CD14-positive monocyte (primary cell): ENCODE results near the gene TMEM232. TPM values are rescaled to one million over a fixed set of nuclear protein-coding genes. Genes with fewer than 3 reads are reported as not detected.

Experiments
- DNase-seq, 3 donors: peaks; one replicate each; pipeline ENCODE4 v3.0.0-alpha.2; 2011 to 2022
- H2AFZ ChIP-seq: 2 replicates; pipeline ENCODE4 v1.6.0; 2012; ENCODE audit warnings: mild to moderate bottlenecking, low read depth, low read length, inconsistent platforms; ENCODE audit not compliant: insufficient read depth, poor library complexity, severe bottlenecking
- H3K27ac ChIP-seq, 2 donors: 1 replicate in 1 of 2; 2 replicates in 1 of 2; pipeline ENCODE4 v1.5.1; 2012 to 2013; ENCODE audit warnings: low read length in 2 of 2, control low read depth in 1 of 2, inconsistent platforms in 1 of 2, low read depth in 1 of 2, mild to moderate bottlenecking in 1 of 2
- H3K27me3 ChIP-seq, 2 donors: one replicate each; pipeline versions ENCODE4 v1.6.0 to v1.6.1; 2011 to 2013; ENCODE audit warnings: low read length in 2 of 2; ENCODE audit not compliant: control insufficient read depth in 2 of 2, insufficient read depth in 2 of 2
- H3K36me3 ChIP-seq, 2 donors: replicated peaks in 1 of 2; 1 replicate in 1 of 2; 2 replicates in 1 of 2; pipeline versions ENCODE4 v1.5.1 to v1.6.1; 2012 to 2013; ENCODE audit warnings: low read length in 2 of 2, control low read depth in 1 of 2, inconsistent platforms in 1 of 2, mild to moderate bottlenecking in 1 of 2; ENCODE audit not compliant: insufficient read depth in 2 of 2, control insufficient read depth in 1 of 2
- H3K4me1 ChIP-seq, 2 donors: 1 replicate in 1 of 2; 2 replicates in 1 of 2; pipeline versions ENCODE4 v1.5.1 to v1.6.1; 2012 to 2013; ENCODE audit warnings: low read length in 2 of 2, control low read depth in 1 of 2, inconsistent platforms in 1 of 2, mild to moderate bottlenecking in 1 of 2, moderate library complexity in 1 of 2; ENCODE audit not compliant: insufficient read depth in 2 of 2, control insufficient read depth in 1 of 2
- H3K4me2 ChIP-seq: replicated peaks from 2 replicates; pipeline ENCODE3; 2012; ENCODE audit warnings: low read length, moderate library complexity, mild to moderate bottlenecking; ENCODE audit not compliant: poor library complexity, severe bottlenecking; ENCODE audit errors: extremely low read depth
- H3K4me3 ChIP-seq, 3 experiments: fragments of 200-600 bp in 1 of 3; sonication (generic) in 1 of 3; replicated peaks in 1 of 3; 1 replicate in 2 of 3; 2 replicates in 1 of 3; pipeline ENCODE4 v1.5.1; 2011 to 2013; ENCODE audit warnings: low read length in 3 of 3, mild to moderate bottlenecking in 3 of 3, control low read depth in 2 of 3, low read depth in 2 of 3, inconsistent platforms in 1 of 3, moderate library complexity in 1 of 3
- H3K79me2 ChIP-seq: 2 replicates; pipeline ENCODE4 v1.6.0; 2012; ENCODE audit warnings: mild to moderate bottlenecking, control low read depth, inconsistent platforms, low read length, moderate library complexity; ENCODE audit not compliant: insufficient read depth
- H3K9ac ChIP-seq: 2 replicates; pipeline ENCODE4 v1.6.0; 2017; ENCODE audit warnings: low read length, mild to moderate bottlenecking; ENCODE audit not compliant: insufficient read depth, poor library complexity, severe bottlenecking
- H3K9me3 ChIP-seq, 2 donors: replicated peaks in 1 of 2; 1 replicate in 1 of 2; 2 replicates in 1 of 2; pipeline versions ENCODE4 v1.5.1 to v1.6.1; 2012 to 2013; ENCODE audit warnings: low read length in 2 of 2, control low read depth in 1 of 2; ENCODE audit not compliant: control insufficient read depth in 1 of 2, insufficient read depth in 1 of 2
- H4K20me1 ChIP-seq: 2 replicates; pipeline ENCODE4 v1.6.0; 2012; ENCODE audit warnings: mild to moderate bottlenecking, low read length, control low read depth, moderate library complexity; ENCODE audit not compliant: insufficient read depth
- H3K27ac Mint-ChIP-seq, 7 donors: one replicate each; pipeline ENCODE4 v1.8.0; 2020; ENCODE audit warnings: mild to moderate bottlenecking in 7 of 7, mixed read lengths in 7 of 7, moderate library complexity in 6 of 7, inconsistent platforms in 2 of 7
- H3K27me3 Mint-ChIP-seq, 3 donors: one replicate each; pipeline ENCODE4 v1.8.0; 2021 to 2022; ENCODE audit warnings: low read depth in 3 of 3, mild to moderate bottlenecking in 3 of 3, mixed read lengths in 3 of 3, moderate library complexity in 3 of 3, inconsistent platforms in 1 of 3
- H3K36me3 Mint-ChIP-seq, 2 donors: one replicate each; pipeline ENCODE4 v1.8.0; 2020; ENCODE audit warnings: mixed read lengths in 2 of 2, inconsistent platforms in 1 of 2, mild to moderate bottlenecking in 1 of 2
- H3K4me1 Mint-ChIP-seq: one replicate; pipeline ENCODE4 v1.8.0; 2020; ENCODE audit warnings: mild to moderate bottlenecking, mixed read lengths
- H3K4me3 Mint-ChIP-seq, 2 donors: one replicate each; pipeline ENCODE4 v1.8.0; 2020; ENCODE audit warnings: mild to moderate bottlenecking in 2 of 2, mixed read lengths in 2 of 2, moderate library complexity in 1 of 2
- H3K9me3 Mint-ChIP-seq, 7 donors: one replicate each; pipeline ENCODE4 v1.8.0; 2020 to 2022; ENCODE audit warnings: mixed read lengths in 7 of 7, mild to moderate bottlenecking in 6 of 7, moderate library complexity in 6 of 7, inconsistent platforms in 2 of 7
- WGBS: methylation state at CpG from one replicate; pipeline ENCODE4 v1.1.5; 2013; ENCODE audit warnings: missing lambda C conversion rate; ENCODE audit not compliant: insufficient coverage; 5-methylcytosine and 5-hydroxymethylcytosine counted together
- intact Hi-C, 2 donors: fragments of 100-400 bp; cut with micrococcal nuclease; formaldehyde crosslinking; loops; one replicate each; pipeline versions ENCODE4 v1.15.0 to v1.15.1; 2023
- polyA plus RNA-seq, 3 donors: library from polyadenylated mRNA; depleted of rRNA in 1 of 3; unstranded in 2 of 3; stranded (reverse) in 1 of 3; fragments of 300-500 nt in 2 of 3; fragments of >200 nt in 1 of 3; fragmentation: Illumina TruSeq in 2 of 3; gene quantifications; 1 replicate in 2 of 3; 2 replicates in 1 of 3; pipeline ENCODE4 v1.2.3, GENCODE V29; 2012 to 2021
- TF ChIP-seq, protein P1 (sequence below): fragments of 200-600 bp; IDR thresholded peaks from one replicate; pipeline ENCODE4 v1.8.0; 2022; ENCODE audit warnings: antibody characterized with exemption, mild to moderate bottlenecking

The TMEM232 gene
- polyA plus RNA-seq, 3 donors = 0.04 to 1.4 (median 0.59) TPM

DNA sequence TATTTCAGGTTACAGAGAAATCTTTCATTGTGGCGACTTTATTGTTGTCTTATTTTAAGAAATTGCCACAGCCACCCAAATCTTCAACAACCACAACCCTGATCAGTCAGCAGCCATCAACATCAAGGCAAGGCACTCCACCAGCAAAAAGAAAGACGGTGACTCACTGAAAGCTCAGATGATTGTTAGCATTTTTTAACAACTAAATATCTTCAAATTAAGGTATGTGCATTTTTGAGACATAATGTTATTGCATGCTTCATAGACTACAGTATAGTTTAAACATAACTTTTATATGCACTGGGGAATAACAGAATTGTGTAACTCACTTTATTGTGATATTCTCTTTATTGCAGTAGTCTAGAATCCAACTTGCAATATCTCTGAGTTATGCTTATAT is 263.4 kb downstream of the TMEM232 start:
- no peaks in the 10 kb centered on the region for H3K27me3 ChIP-seq
- Mint-ChIP-seq H3K9me3 (peaks cover 0 to 5% (median 3%) of the 10 kb centered on the region in 7 donors), H3K4me3 (no peak overlapping the region), H3K36me3 (no peaks in the 10 kb centered on the region), H3K4me1 (no peaks in the 10 kb centered on the region), H3K27me3 (peaks cover 0 to 1% (median 0%) of the 10 kb centered on the region in 3 donors), H3K27ac (no peak overlapping the region)
- H3K9ac ChIP-seq = no peak overlapping the region
- TF ChIP-seq, protein P1, sequence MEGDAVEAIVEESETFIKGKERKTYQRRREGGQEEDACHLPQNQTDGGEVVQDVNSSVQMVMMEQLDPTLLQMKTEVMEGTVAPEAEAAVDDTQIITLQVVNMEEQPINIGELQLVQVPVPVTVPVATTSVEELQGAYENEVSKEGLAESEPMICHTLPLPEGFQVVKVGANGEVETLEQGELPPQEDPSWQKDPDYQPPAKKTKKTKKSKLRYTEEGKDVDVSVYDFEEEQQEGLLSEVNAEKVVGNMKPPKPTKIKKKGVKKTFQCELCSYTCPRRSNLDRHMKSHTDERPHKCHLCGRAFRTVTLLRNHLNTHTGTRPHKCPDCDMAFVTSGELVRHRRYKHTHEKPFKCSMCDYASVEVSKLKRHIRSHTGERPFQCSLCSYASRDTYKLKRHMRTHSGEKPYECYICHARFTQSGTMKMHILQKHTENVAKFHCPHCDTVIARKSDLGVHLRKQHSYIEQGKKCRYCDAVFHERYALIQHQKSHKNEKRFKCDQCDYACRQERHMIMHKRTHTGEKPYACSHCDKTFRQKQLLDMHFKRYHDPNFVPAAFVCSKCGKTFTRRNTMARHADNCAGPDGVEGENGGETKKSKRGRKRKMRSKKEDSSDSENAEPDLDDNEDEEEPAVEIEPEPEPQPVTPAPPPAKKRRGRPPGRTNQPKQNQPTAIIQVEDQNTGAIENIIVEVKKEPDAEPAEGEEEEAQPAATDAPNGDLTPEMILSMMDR = no peak
- H3K4me1 ChIP-seq = no peaks in the 10 kb centered on the region
- no peaks in the 10 kb centered on the region for H3K79me2 ChIP-seq
- DNase-seq = no peak
- H4K20me1 ChIP-seq = no peaks in the 10 kb centered on the region
- WGBS = no CpG with 5 or more reads among the region's 2 CpGs
- no peak overlapping the region for H3K4me3 ChIP-seq
- no peak overlapping the region for H2AFZ ChIP-seq
- intact Hi-C loops = no loop called here
- no peaks in the 10 kb centered on the region for H3K9me3 ChIP-seq
- H3K36me3 ChIP-seq = no peaks in the 10 kb centered on the region
- H3K4me2 ChIP-seq = no peak overlapping the region
- H3K27ac ChIP-seq = no peak overlapping the region

DNA sequence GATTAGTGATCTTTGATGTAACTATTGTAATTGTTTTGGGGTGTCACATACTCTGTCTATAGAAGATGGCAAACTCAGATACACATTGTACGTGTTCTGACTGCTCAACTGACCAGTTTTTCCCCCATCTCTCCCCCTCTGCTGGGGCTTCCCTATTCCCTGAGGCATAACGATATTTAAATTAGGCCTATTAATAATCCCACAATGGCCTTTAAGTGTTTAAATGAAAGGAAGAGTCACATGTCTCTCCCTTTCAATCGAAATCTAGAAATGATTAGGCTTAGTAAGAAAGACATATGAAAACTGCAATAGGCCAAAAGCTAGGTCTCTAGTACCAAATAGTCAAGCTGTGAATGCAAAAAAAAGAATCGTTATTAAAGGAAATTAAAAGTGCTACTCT is 265.6 kb downstream of the TMEM232 start:
- Histone ChIP-seq H3K36me3 (no peaks in the 10 kb centered on the region), H3K9me3 (no peaks in the 10 kb centered on the region), H4K20me1 (no peaks in the 10 kb centered on the region), H3K9ac (no peak overlapping the region), H3K79me2 (no peaks in the 10 kb centered on the region), H3K27ac (no peak overlapping the region), H3K4me2 (no peak overlapping the region), H3K4me1 (no peaks in the 10 kb centered on the region), H2AFZ (no peak overlapping the region), H3K4me3 (no peak overlapping the region), H3K27me3 (no peaks in the 10 kb centered on the region)
- WGBS = 60% methylated on average over 1 of the region's 4 CpGs
- H3K4me1 Mint-ChIP-seq = no peaks in the 10 kb centered on the region
- H3K36me3 Mint-ChIP-seq = no peaks in the 10 kb centered on the region
- intact Hi-C loops = no loop called here
- TF ChIP-seq, protein P1 = no peak
- H3K27me3 Mint-ChIP-seq = peaks cover 0 to 1% (median 0%) of the 10 kb centered on the region in 3 donors
- no peak overlapping the region for H3K27ac Mint-ChIP-seq
- no peak for DNase-seq
- H3K4me3 Mint-ChIP-seq = no peak overlapping the region
- peaks cover 0 to 5% (median 0%) of the 10 kb centered on the region in 7 donors for H3K9me3 Mint-ChIP-seq
